H9 (cell line): Measurements from ENCODE around the gene ATAD2B. TPM values are rescaled to one million over a fixed set of nuclear protein-coding genes. Genes with fewer than 3 reads are reported as not detected.

Source experiments
- DNase-seq: peaks from one replicate; pipeline ENCODE4 v3.0.0-alpha.2; 2017
- H2AFZ ChIP-seq: one replicate; pipeline ENCODE4 v1.6.1; 2013; ENCODE audit warnings: mild to moderate bottlenecking, low read length, control low read depth, moderate library complexity
- H2AK5ac ChIP-seq: 2 replicates; pipeline ENCODE4 v1.6.1; 2013; ENCODE audit warnings: low read length, control low read depth, mixed read lengths; ENCODE audit not compliant: insufficient read length
- H2BK120ac ChIP-seq: one replicate; pipeline ENCODE4 v1.6.1; 2013; ENCODE audit warnings: low read depth, mild to moderate bottlenecking, low read length, control low read depth, inconsistent platforms; ENCODE audit not compliant: poor library complexity, severe bottlenecking
- H2BK12ac ChIP-seq: 2 replicates; pipeline ENCODE4 v1.6.1; 2013; ENCODE audit warnings: low read length, control low read depth, mixed read lengths, low read depth; ENCODE audit not compliant: insufficient read length
- H2BK15ac ChIP-seq: 2 replicates; pipeline ENCODE4 v1.6.1; 2013; ENCODE audit warnings: low read depth, low read length, control low read depth
- H2BK20ac ChIP-seq: one replicate; pipeline ENCODE4 v1.6.1; 2013; ENCODE audit warnings: low read depth, mild to moderate bottlenecking, low read length, control low read depth, inconsistent platforms; ENCODE audit not compliant: poor library complexity, severe bottlenecking
- H2BK5ac ChIP-seq: 2 replicates; pipeline ENCODE4 v1.6.1; 2013; ENCODE audit warnings: low read length, control low read depth, mixed read lengths; ENCODE audit not compliant: insufficient read length
- H3K14ac ChIP-seq: 2 replicates; pipeline ENCODE4 v1.6.1; 2013; ENCODE audit warnings: low read length, control low read depth; ENCODE audit not compliant: insufficient read depth
- H3K18ac ChIP-seq: 2 replicates; pipeline ENCODE4 v1.6.1; 2013; ENCODE audit warnings: low read depth, mild to moderate bottlenecking, mixed read lengths, low read length, control low read depth; ENCODE audit not compliant: insufficient read length
- H3K23ac ChIP-seq: 2 replicates; pipeline ENCODE4 v1.6.1; 2013; ENCODE audit warnings: low read length, control low read depth, mixed read lengths, low read depth; ENCODE audit not compliant: insufficient read length
- H3K23me2 ChIP-seq: 2 replicates; pipeline ENCODE4 v1.6.1; 2013; ENCODE audit warnings: low read depth, mild to moderate bottlenecking, mixed read lengths, low read length, control low read depth; ENCODE audit not compliant: insufficient read length, poor library complexity, severe bottlenecking
- H3K27ac ChIP-seq: 2 replicates; pipeline ENCODE4 v1.5.1; 2013; ENCODE audit warnings: low read length, control low read depth, mixed read lengths, low read depth; ENCODE audit not compliant: insufficient read length
- H3K27me3 ChIP-seq: 2 replicates; pipeline ENCODE4 v1.6.1; 2013; ENCODE audit warnings: low read length, control low read depth, inconsistent platforms; ENCODE audit not compliant: insufficient read depth
- H3K4ac ChIP-seq: 2 replicates; pipeline ENCODE4 v1.6.1; 2013; ENCODE audit warnings: low read depth, mild to moderate bottlenecking, control low read depth, inconsistent platforms, low read length, moderate library complexity
- H3K4me1 ChIP-seq: 2 replicates; pipeline ENCODE4 v1.6.1; 2013; ENCODE audit warnings: low read length, control low read depth, inconsistent platforms; ENCODE audit not compliant: insufficient read depth
- H3K4me2 ChIP-seq: 2 replicates; pipeline ENCODE4 v1.6.1; 2013; ENCODE audit warnings: low read length, control low read depth, mixed read lengths; ENCODE audit not compliant: insufficient read length, insufficient read depth
- H3K56ac ChIP-seq: 2 replicates; pipeline ENCODE4 v1.6.1; 2013; ENCODE audit warnings: low read depth, mild to moderate bottlenecking, mixed read lengths, low read length, control low read depth; ENCODE audit not compliant: insufficient read length
- H3K79me1 ChIP-seq: 2 replicates; pipeline ENCODE4 v1.6.1; 2013; ENCODE audit warnings: low read depth, mild to moderate bottlenecking, moderate library complexity, low read length, control low read depth, inconsistent platforms; ENCODE audit not compliant: insufficient read depth, poor library complexity, severe bottlenecking
- H3K79me2 ChIP-seq: 2 replicates; pipeline ENCODE4 v1.6.1; 2013; ENCODE audit warnings: low read length, control low read depth, inconsistent platforms; ENCODE audit not compliant: insufficient read depth
- H3K9ac ChIP-seq: 2 replicates; pipeline ENCODE4 v1.6.1; 2013; ENCODE audit warnings: low read length, control low read depth, mixed read lengths; ENCODE audit not compliant: insufficient read length; ENCODE audit errors: extremely low read depth
- H3K9me3 ChIP-seq: one replicate; pipeline ENCODE4 v1.6.1; 2013; ENCODE audit warnings: low read depth, low read length, inconsistent platforms; ENCODE audit not compliant: control insufficient read depth
- H3T11ph ChIP-seq: one replicate; pipeline ENCODE4 v1.6.1; 2013; ENCODE audit warnings: mild to moderate bottlenecking, low read length, control low read depth, inconsistent platforms
- H4K20me1 ChIP-seq: one replicate; pipeline ENCODE4 v1.6.1; 2013; ENCODE audit not compliant: control insufficient read depth, insufficient read length, insufficient read depth
- H4K5ac ChIP-seq: 2 replicates; pipeline ENCODE4 v1.6.1; 2013; ENCODE audit warnings: low read depth, mild to moderate bottlenecking, mixed read lengths, low read length, control low read depth; ENCODE audit not compliant: insufficient read length
- H4K8ac ChIP-seq: replicated peaks from 2 replicates; pipeline ENCODE4 v1.6.1; 2013; ENCODE audit warnings: low read length, control low read depth, mixed read lengths, low read depth; ENCODE audit not compliant: insufficient read length
- H4K91ac ChIP-seq: 2 replicates; pipeline ENCODE4 v1.6.1; 2013; ENCODE audit warnings: low read depth, mild to moderate bottlenecking, moderate library complexity, mixed read lengths, low read length, control low read depth; ENCODE audit not compliant: insufficient read length
- H3K27ac Mint-ChIP-seq, 3 experiments: 2 replicates in 2 of 3; 3 replicates in 1 of 3; pipeline ENCODE4 v1.8.0; 2020 to 2021; ENCODE audit warnings: mixed read lengths in 3 of 3, mild to moderate bottlenecking in 1 of 3, moderate library complexity in 1 of 3
- H3K27me3 Mint-ChIP-seq: 2 replicates; pipeline ENCODE4 v1.8.0; 2021; ENCODE audit warnings: low read depth, mild to moderate bottlenecking, moderate library complexity, mixed read lengths
- H3K36me3 Mint-ChIP-seq, 3 experiments: 2 replicates in 2 of 3; 3 replicates in 1 of 3; pipeline ENCODE4 v1.8.0; 2020 to 2021; ENCODE audit warnings: low read depth in 3 of 3, mixed read lengths in 3 of 3; ENCODE audit not compliant: insufficient read depth in 1 of 3
- H3K4me1 Mint-ChIP-seq, 2 experiments: 2 replicates each; pipeline ENCODE4 v1.8.0; 2020; ENCODE audit warnings: mixed read lengths in 2 of 2
- H3K4me3 Mint-ChIP-seq, 2 experiments: 2 replicates in 1 of 2; 3 replicates in 1 of 2; pipeline ENCODE4 v1.8.0; 2020 to 2021; ENCODE audit warnings: mild to moderate bottlenecking in 2 of 2, mixed read lengths in 2 of 2, moderate library complexity in 1 of 2
- H3K9me3 Mint-ChIP-seq, 2 experiments: 2 replicates in 1 of 2; 3 replicates in 1 of 2; pipeline ENCODE4 v1.8.0; 2020; ENCODE audit warnings: mild to moderate bottlenecking in 2 of 2, mixed read lengths in 2 of 2, moderate library complexity in 1 of 2
- total RNA-seq: library from RNA; stranded (reverse); gene quantifications from 2 replicates; pipeline ENCODE4 v1.2.1, GENCODE V29; 2021
- TF ChIP-seq, protein P1 (sequence below): fragments of 200-600 bp; sonication (generic); conservative IDR thresholded peaks from 3 replicates; pipeline ENCODE4 v1.8.0; 2021; ENCODE audit warnings: antibody characterized with exemption, mild to moderate bottlenecking

The ATAD2B gene
- total RNA-seq, 1 experiment from 2014 or later: 21.4 TPM

DNA sequence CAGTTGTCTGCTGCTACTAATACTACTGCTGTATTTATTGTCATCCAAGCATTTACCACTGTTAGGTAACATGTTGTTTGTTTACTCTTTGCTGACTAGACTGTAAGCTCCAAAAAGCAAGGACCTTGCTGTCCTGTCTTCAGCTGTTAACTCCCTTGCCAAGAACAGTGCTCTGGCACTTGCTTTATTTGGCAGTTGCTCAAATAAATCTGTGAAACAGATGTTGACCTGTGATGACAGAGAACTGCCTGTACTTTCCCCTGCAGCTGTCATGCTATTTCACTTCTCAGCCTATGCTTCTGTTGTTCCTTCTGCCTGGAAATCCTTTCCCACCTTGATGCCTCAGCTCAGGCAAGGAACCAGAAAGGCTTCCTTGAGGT lies 181.2 kb downstream of the ATAD2B start:
- Histone ChIP-seq H4K8ac (no peak overlapping the region), H2BK15ac (no peak overlapping the region), H3K18ac (no peak overlapping the region), H2BK5ac (no peak overlapping the region), H3K23me2 (no peaks in the 10 kb centered on the region), H3K14ac (no peak overlapping the region), H3K4me1 (no peaks in the 10 kb centered on the region), H3K79me1 (no peaks in the 10 kb centered on the region), H2AK5ac (no peak overlapping the region), H2BK120ac (no peak overlapping the region), H4K20me1 (no peaks in the 10 kb centered on the region), H3K23ac (no peak overlapping the region), H2BK12ac (no peak overlapping the region), H4K91ac (no peak overlapping the region), H3T11ph (no peak overlapping the region), H3K4me2 (no peak overlapping the region), H2AFZ (no peak overlapping the region), H3K27me3 (no peaks in the 10 kb centered on the region), H3K27ac (no peak overlapping the region), H4K5ac (no peak overlapping the region), H3K9ac (no peak overlapping the region), H2BK20ac (no peak overlapping the region), H3K56ac (no peak overlapping the region), H3K9me3 (no peaks in the 10 kb centered on the region), H3K79me2 (no peaks in the 10 kb centered on the region), H3K4ac (no peak overlapping the region)
- no peak overlapping the region for H3K4me3 Mint-ChIP-seq
- H3K4me1 Mint-ChIP-seq: peaks cover 3 to 14% of the 10 kb centered on the region in 2 experiments
- H3K27me3 Mint-ChIP-seq: no peaks in the 10 kb centered on the region
- peaks cover 0 to 9% (median 5%) of the 10 kb centered on the region in 3 experiments; a peak in 3 of 7 replicates for H3K36me3 Mint-ChIP-seq
- H3K9me3 Mint-ChIP-seq: peaks cover under 1 to 2% of the 10 kb centered on the region in 2 experiments; a peak in 2 of 5 replicates
- H3K27ac Mint-ChIP-seq: no peak overlapping the region
- TF ChIP-seq, protein P1, sequence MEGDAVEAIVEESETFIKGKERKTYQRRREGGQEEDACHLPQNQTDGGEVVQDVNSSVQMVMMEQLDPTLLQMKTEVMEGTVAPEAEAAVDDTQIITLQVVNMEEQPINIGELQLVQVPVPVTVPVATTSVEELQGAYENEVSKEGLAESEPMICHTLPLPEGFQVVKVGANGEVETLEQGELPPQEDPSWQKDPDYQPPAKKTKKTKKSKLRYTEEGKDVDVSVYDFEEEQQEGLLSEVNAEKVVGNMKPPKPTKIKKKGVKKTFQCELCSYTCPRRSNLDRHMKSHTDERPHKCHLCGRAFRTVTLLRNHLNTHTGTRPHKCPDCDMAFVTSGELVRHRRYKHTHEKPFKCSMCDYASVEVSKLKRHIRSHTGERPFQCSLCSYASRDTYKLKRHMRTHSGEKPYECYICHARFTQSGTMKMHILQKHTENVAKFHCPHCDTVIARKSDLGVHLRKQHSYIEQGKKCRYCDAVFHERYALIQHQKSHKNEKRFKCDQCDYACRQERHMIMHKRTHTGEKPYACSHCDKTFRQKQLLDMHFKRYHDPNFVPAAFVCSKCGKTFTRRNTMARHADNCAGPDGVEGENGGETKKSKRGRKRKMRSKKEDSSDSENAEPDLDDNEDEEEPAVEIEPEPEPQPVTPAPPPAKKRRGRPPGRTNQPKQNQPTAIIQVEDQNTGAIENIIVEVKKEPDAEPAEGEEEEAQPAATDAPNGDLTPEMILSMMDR: no peak
- no peak for DNase-seq
